Liver (tissue), 9 donors: ENCODE measurements around the gene FRK. TPM values are rescaled to one million over a fixed set of nuclear protein-coding genes. Genes with fewer than 3 reads are reported as not detected.

Source experiments
- DNase-seq: peaks from one replicate; pipeline ENCODE4 v3.0.0-alpha.2; 2017; ENCODE audit warnings: low spot score
- H3K27ac ChIP-seq, 2 donors: one replicate each; pipeline ENCODE4 v1.7.0; 2013; ENCODE audit warnings: inconsistent platforms in 2 of 2, low read length in 2 of 2, control low read depth in 1 of 2, low read depth in 1 of 2, mild to moderate bottlenecking in 1 of 2
- H3K27me3 ChIP-seq, 4 donors: one replicate each; pipeline versions ENCODE4 v1.6.1 to v1.7.0; 2013; ENCODE audit warnings: low read length in 3 of 4, inconsistent platforms in 1 of 4, mild to moderate bottlenecking in 1 of 4, moderate library complexity in 1 of 4; ENCODE audit not compliant: control insufficient read depth in 4 of 4, insufficient read depth in 4 of 4
- H3K36me3 ChIP-seq, 4 donors: one replicate each; pipeline versions ENCODE4 v1.6.1 to v1.7.0; 2013; ENCODE audit warnings: low read length in 3 of 4, mild to moderate bottlenecking in 3 of 4, low read depth in 1 of 4, moderate library complexity in 1 of 4; ENCODE audit not compliant: control insufficient read depth in 4 of 4, insufficient read depth in 3 of 4
- H3K4me1 ChIP-seq, 4 donors: one replicate each; pipeline versions ENCODE4 v1.6.1 to v1.7.0; 2013; ENCODE audit warnings: low read length in 3 of 4, mild to moderate bottlenecking in 3 of 4, moderate library complexity in 1 of 4; ENCODE audit not compliant: control insufficient read depth in 4 of 4, insufficient read depth in 4 of 4
- H3K4me3 ChIP-seq, 3 donors: one replicate each; pipeline versions ENCODE4 v1.6.1 to v1.7.0; 2013; ENCODE audit warnings: low read length in 3 of 3, control low read depth in 1 of 3, low read depth in 1 of 3, mild to moderate bottlenecking in 1 of 3
- H3K9ac ChIP-seq, 2 donors: one replicate each; pipeline ENCODE4 v1.7.0; 2013; ENCODE audit warnings: low read length in 2 of 2, mild to moderate bottlenecking in 2 of 2, moderate library complexity in 2 of 2, control low read depth in 1 of 2, low read depth in 1 of 2
- H3K9me3 ChIP-seq, 4 donors: one replicate each; pipeline versions ENCODE4 v1.6.1 to v1.7.0; 2013; ENCODE audit warnings: low read length in 3 of 4; ENCODE audit not compliant: control insufficient read depth in 4 of 4
- CTCF ChIP-seq: fragments of 150-350 bp; IDR thresholded peaks from 2 replicates; pipeline ENCODE4 v1.5.1; 2017; ENCODE audit warnings: improper control_type of control experiment, low read depth, low read length; ENCODE audit not compliant: missing input control
- EGR1 ChIP-seq, 2 donors: IDR thresholded peaks; 2 replicates each; pipeline ENCODE4 v1.6.1; 2016 to 2018; ENCODE audit warnings: antibody characterized with exemption in 2 of 2, low read depth in 2 of 2
- FOXA1 ChIP-seq: IDR thresholded peaks from 2 replicates; pipeline ENCODE4 v1.6.1; 2016; ENCODE audit warnings: antibody characterized with exemption
- FOXA2 ChIP-seq: IDR thresholded peaks from 2 replicates; pipeline ENCODE4 v1.6.1; 2016; ENCODE audit warnings: antibody characterized with exemption
- GABPA ChIP-seq, 2 donors: IDR thresholded peaks in 1 of 2; conservative IDR thresholded peaks in 1 of 2; 2 replicates each; pipeline ENCODE4 v1.6.1; 2016; ENCODE audit warnings: antibody characterized with exemption in 2 of 2, mild to moderate bottlenecking in 1 of 2, moderate library complexity in 1 of 2
- HNF4G ChIP-seq: IDR thresholded peaks from 2 replicates; pipeline ENCODE4 v1.6.1; 2016; ENCODE audit warnings: antibody characterized with exemption
- JUND ChIP-seq, 2 donors: IDR thresholded peaks; 2 replicates each; pipeline ENCODE4 v1.6.1; 2016; ENCODE audit warnings: antibody characterized with exemption in 2 of 2
- MAX ChIP-seq: IDR thresholded peaks from 2 replicates; pipeline ENCODE4 v1.6.1; 2016; ENCODE audit warnings: antibody characterized with exemption
- NR2F2 ChIP-seq: IDR thresholded peaks from 2 replicates; pipeline ENCODE4 v1.6.1; 2016; ENCODE audit warnings: antibody characterized with exemption
- RAD21 ChIP-seq, 2 donors: IDR thresholded peaks; 2 replicates each; pipeline ENCODE4 v1.6.1; 2016; ENCODE audit warnings: antibody characterized with exemption in 2 of 2, mild to moderate bottlenecking in 2 of 2
- REST ChIP-seq: IDR thresholded peaks from 2 replicates; pipeline ENCODE4 v1.6.1; 2016; ENCODE audit warnings: antibody characterized with exemption, mild to moderate bottlenecking
- RXRA ChIP-seq, 2 donors: IDR thresholded peaks; 2 replicates each; pipeline ENCODE4 v1.6.1; 2017 to 2018; ENCODE audit warnings: antibody characterized with exemption in 2 of 2, mild to moderate bottlenecking in 1 of 2
- SP1 ChIP-seq: IDR thresholded peaks from 2 replicates; pipeline ENCODE4 v1.6.1; 2018; ENCODE audit warnings: antibody characterized with exemption, mild to moderate bottlenecking
- TAF1 ChIP-seq: conservative IDR thresholded peaks from 2 replicates; pipeline ENCODE4 v1.6.1; 2016; ENCODE audit warnings: antibody characterized with exemption, mild to moderate bottlenecking
- ZBTB33 ChIP-seq: IDR thresholded peaks from 2 replicates; pipeline ENCODE4 v1.6.1; 2016; ENCODE audit warnings: antibody characterized with exemption
- WGBS: extraction: QIAGEN DNeasy Blood & Tissue Kit; methylation state at CpG from one replicate; pipeline ENCODE4 v1.1.7; 2013; 5-methylcytosine and 5-hydroxymethylcytosine counted together
- polyA plus RNA-seq, 2 donors: library from polyadenylated mRNA; stranded (reverse) in 1 of 2; unstranded in 1 of 2; fragments of 200-250 nt in 1 of 2; fragments of >200 nt in 1 of 2; fragmentation: Nextera tagmentation in 1 of 2; extraction: Ambion mirVana in 1 of 2; gene quantifications; one replicate each; pipeline versions ENCODE4 v1.2.1 to v1.2.3, GENCODE V29; 2013 to 2015
- total RNA-seq, 2 donors: library from RNA; depleted of rRNA; stranded (reverse); fragments of >200 nt; gene quantifications; one replicate each; pipeline ENCODE4 v1.2.3, GENCODE V29; 2014
- TF ChIP-seq, protein P1 (sequence below): IDR thresholded peaks from 2 replicates; pipeline ENCODE4 v1.6.1; 2016; ENCODE audit warnings: antibody characterized with exemption
- donor health status: healthy.
- donor health status: healthy.
- donor health status: healthy.
- donor health status: healthy.
- donor health status: healthy.

The FRK gene
- total and polyA plus RNA-seq, 4 donors, result 3.6 to 26.8 (median 5.3) TPM

- TF ChIP-seq REST, result no peak
Measured at GRCh38 chr6:116104636-116105035, 43.9 kb upstream of the FRK start (continued).

DNA sequence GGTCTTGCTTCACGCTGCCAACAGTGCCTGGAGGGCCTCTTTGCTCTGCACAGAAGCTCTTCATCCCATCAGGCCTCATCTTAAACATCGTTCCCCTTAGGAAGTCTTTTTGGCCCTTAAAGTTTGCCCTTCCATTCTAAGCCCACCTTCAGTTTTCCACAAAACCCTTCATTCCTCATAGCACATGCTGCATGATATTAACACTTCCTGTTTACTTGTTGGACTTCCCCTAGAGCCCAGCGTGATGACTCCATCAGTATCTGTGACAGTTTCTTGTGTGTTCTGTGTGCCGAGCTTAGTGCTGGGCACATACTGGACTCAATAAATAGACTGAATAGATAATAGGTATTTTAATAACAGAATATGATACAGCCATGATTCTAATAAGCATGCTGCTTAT is 42.2 kb upstream of the FRK start:
- 74% methylated on average over 4 of the region's 4 CpGs for whole genome bisulfite sequencing
- no peak for DNase-seq
- TF ChIP-seq FOXA1, result no peak
- TF ChIP-seq FOXA2, result no peak
- no peak for TF ChIP-seq HNF4G
- TF ChIP-seq TAF1, result no peak
- TF ChIP-seq NR2F2, result no peak
- TF ChIP-seq EGR1 (IDR thresholded peaks at IDR 0.05; ENCODE audit: low read depth in 2 of 2), result no peak
- TF ChIP-seq SP1, result no peak
- no peak for TF ChIP-seq MAX
- no peak for TF ChIP-seq ZBTB33
- TF ChIP-seq, protein P1, sequence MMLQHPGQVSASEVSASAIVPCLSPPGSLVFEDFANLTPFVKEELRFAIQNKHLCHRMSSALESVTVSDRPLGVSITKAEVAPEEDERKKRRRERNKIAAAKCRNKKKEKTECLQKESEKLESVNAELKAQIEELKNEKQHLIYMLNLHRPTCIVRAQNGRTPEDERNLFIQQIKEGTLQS, result no peak
- no peak for TF ChIP-seq JUND (IDR thresholded peaks at IDR 0.05)
- TF ChIP-seq RXRA (IDR thresholded peaks at IDR 0.05), result no peak
- TF ChIP-seq CTCF, result no peak
- Histone ChIP-seq H3K4me1 (peaks cover 1 to 76% (median 62%) of the 10 kb centered on the region in 4 donors), H3K36me3 (no peaks in the 10 kb centered on the region), H3K4me3 (no peak overlapping the region), H3K9ac (no peak overlapping the region), H3K27me3 (no peaks in the 10 kb centered on the region), H3K9me3 (no peaks in the 10 kb centered on the region), H3K27ac (peak overlapping the region in 1 of 2 donors; percentile 35)

GRCh38 chr6:116101790-116102189 is 41.1 kb upstream of the FRK start:
- Histone ChIP-seq H3K9ac (no peak overlapping the region), H3K36me3 (no peaks in the 10 kb centered on the region), H3K27me3 (no peaks in the 10 kb centered on the region), H3K4me1 (peaks cover 1 to 72% (median 62%) of the 10 kb centered on the region in 4 donors), H3K9me3 (no peaks in the 10 kb centered on the region), H3K27ac (peak overlapping the region in 1 of 2 donors; percentile 97), H3K4me3 (peak overlapping the region; percentile 29 to 82 (median 80))
- 70% methylated on average over 2 of the region's 2 CpGs for WGBS
- DNase-seq, result no peak
- no peak for TF ChIP-seq REST
- TF ChIP-seq JUND (IDR thresholded peaks at IDR 0.05), result no peak
- no peak for TF ChIP-seq CTCF
- TF ChIP-seq TAF1, result no peak
- no peak for TF ChIP-seq GABPA (IDR thresholded peaks at IDR 0.05 in 1 of 2, conservative IDR thresholded peaks at IDR 0.05 in 1 of 2)
- TF ChIP-seq FOXA2, result no peak
- TF ChIP-seq RAD21 (IDR thresholded peaks at IDR 0.05), result no peak
- no peak for TF ChIP-seq MAX
- TF ChIP-seq RXRA (IDR thresholded peaks at IDR 0.05), result no peak
